ENCODE results near the gene RFX1.

DNA sequence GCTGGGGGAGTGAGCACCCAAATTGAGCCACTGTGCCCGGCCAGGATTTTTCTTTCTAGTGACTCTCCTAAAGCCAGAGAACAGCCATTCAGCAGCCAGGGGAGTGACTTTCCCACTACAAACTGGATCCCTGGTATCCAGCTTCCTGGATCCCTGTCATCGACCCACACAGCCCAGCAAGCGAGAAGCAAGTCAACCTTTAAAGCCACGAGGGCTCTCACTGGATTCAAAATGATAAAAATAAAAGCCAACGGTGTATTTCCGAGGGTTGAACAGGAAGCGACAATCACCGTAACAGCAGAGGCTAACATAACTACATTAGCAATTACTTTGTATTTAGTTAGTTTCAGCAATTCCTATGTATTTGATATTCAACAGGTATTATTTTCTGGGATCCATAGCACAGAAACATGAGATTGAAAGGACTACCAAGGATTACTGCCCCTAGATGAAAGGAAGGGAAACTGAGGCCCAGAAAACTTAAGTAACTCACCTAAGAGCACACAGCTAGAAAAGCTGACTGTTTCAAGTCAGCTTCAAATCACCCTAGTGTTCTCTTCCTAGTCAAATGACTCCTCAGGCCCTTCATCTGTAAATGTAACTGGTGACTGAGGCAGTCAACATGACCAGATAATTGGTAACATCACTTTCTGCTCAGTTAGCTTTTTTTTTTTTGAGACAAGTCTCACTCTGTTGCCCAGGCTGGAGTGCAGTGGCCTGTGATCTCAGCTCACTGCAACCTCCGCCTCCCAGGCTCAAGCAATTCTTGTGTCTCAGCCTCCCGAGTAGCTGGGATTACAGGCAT is 2.7 kb downstream of the RFX1 start:
- TF ChIP-seq POLR2A (IDR thresholded peaks at IDR 0.05; ENCODE audit: low read depth), result no peak
- TF ChIP-seq, protein P1, sequence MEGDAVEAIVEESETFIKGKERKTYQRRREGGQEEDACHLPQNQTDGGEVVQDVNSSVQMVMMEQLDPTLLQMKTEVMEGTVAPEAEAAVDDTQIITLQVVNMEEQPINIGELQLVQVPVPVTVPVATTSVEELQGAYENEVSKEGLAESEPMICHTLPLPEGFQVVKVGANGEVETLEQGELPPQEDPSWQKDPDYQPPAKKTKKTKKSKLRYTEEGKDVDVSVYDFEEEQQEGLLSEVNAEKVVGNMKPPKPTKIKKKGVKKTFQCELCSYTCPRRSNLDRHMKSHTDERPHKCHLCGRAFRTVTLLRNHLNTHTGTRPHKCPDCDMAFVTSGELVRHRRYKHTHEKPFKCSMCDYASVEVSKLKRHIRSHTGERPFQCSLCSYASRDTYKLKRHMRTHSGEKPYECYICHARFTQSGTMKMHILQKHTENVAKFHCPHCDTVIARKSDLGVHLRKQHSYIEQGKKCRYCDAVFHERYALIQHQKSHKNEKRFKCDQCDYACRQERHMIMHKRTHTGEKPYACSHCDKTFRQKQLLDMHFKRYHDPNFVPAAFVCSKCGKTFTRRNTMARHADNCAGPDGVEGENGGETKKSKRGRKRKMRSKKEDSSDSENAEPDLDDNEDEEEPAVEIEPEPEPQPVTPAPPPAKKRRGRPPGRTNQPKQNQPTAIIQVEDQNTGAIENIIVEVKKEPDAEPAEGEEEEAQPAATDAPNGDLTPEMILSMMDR (IDR thresholded peaks at IDR 0.05), result no peak
- TF ChIP-seq EP300 (IDR thresholded peaks at IDR 0.05), result no peak
- no peak for TF ChIP-seq POLR2AphosphoS5 (IDR thresholded peaks at IDR 0.05)

Data from esophagus muscularis mucosa (tissue), 4 donors.